Hepatic stellate cell (primary cell): ENCODE data around the gene NUP93.

Experiments
- DNase-seq: peaks from one replicate; pipeline ENCODE4 v3.0.0; 2011; ENCODE audit warnings: low spot score

NUP93 gene

DNA sequence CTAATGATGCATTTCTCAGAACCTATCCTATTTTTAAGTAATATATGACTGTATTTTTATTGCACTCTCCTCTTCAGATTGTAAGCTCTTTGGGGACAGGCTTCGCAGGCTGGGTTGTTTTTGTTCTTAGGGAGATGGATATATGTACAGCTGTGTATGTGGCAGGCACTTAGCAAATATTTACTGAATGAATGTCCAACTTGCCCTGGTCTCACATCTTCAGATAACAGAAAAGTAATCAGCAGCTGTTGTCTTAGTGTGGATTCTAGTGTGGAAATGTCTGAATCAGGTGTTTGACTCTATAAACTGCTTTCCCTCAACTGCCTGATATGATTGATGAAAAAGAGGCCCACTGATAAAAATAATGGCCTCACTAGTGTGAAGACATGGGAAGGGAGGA lies 88.0 kb downstream of the NUP93 start:
- no peak for DNase-seq

DNA sequence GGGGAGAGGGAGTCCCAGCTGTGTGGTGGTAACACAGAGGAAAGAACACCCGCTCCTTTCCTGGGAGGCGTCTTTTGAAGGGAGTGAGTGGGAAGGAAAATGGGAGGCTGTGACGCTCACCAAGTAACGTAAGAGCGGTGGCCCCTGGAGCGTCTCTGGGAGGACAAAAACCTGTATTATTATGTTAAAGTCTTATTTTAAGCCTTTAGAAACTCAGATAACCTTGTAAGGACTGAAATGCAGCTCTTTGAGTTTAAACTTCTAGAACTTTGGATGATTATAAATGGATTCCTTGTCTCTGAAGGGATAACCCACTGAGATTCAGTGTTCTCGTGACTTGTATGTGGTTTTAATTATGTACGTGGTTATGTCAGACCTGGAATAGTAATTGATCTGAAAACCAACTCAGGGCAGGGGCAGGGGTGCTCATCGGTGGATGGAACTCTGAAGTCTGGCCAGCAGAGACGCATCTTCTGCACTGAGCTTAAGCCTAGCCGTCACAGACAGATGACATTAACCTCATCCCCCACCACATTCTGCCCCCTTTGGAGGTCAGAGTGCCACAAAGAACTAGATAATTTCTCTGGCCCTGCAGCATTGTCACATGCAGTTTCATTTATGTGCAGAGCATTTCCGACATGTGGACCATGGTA lies 93.3 kb downstream of the NUP93 start:
- DNase-seq = no peak

DNA sequence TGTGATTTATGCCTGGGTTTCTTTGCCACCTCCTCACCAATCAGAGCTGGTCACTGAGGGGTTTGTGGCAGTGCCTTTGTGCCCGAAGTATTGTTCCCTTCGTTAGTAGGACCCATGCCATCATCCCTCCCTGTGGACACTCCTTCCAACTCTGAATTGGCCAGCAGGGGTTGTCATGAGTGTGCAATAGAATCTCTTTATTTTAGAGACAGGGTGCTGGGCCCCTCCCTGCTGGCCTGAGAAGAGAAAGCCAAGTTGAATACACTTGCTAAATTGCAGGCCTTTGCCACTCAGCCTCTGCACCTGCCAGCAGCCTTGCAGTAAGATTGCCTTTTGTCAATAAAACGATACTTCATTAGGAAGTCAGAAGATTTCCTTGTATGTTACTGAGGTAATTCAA lies 94.4 kb downstream of the NUP93 start:
- peak; percentile 18 for DNase-seq

DNA sequence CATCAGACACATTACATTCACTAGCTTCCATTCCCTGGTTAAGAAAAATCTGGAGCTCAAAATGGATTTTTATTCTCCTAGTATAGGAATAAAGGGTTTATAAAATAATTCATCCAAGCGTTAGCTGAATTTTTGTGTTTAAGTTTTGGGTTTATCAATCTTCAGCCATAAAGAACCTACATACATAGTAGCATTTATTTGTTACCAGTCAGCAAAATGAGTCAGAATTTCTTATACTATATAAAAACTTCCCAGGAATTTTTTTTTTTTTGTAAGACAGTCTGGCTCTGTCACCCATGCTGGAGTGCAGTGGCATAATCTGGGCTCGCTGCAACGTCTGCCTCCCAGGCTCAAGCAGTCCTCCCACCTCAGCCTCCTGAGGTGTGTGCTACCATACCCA lies 94.9 kb downstream of the NUP93 start:
- no peak for DNase-seq

DNA sequence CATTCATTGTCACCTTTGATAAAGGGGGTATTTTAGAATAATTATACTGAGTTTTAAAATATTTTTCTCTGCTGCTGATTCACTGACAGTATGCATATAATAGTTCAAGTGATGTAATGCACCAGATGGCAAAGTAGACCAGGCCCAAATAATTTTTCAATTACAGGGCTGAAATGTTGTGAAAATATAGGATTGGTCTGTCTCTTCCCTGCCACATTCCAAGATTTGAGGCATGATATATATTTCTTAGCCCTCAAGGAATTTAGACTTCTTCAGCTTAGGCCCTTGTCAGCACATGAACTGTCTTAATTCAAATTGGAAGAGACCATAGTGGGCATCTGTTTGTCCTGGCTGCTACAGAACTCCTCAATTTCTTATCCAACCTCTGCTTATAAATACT lies 95.9 kb downstream of the NUP93 start:
- DNase-seq = no peak

DNA sequence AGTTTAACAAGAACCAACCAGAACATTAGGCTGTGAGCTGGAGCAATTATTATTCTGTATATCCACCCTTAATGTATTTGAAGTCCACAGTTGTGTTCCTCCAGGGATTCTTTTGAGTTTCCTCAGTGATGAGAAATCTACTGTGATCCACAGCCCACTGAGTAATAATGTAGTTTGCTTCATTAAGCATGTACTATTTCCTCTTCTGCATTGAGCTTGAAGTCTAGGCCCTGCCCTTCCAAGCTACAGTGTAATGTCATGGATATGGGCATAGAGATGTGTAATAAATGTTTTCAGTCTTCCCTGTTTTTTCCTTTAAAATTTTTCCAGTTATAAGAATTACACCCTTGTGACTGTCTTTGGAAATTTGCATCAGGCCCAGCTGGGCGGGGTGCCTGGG lies 98.7 kb downstream of the NUP93 start:
- DNase-seq = no peak

DNA sequence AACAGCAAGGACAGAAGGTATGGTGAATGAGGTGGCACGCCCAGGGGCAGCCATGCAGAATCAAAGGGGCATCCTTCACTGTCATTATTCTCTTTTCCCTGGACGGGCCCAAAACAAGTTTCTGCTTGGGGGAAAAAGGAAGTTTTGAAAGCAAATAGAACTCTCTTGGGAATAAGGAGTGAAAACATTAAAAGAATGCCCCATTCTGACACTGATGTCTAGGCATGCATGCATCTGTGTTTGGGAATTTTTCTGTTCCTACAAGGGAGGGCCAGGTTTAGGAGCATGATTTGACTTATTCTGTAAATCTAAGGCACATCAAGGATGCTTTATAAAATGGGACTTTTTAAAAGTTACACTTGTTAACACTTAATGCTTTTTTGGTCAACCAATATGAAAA lies 100.7 kb downstream of the NUP93 start:
- DNase-seq = peak; percentile 60

DNA sequence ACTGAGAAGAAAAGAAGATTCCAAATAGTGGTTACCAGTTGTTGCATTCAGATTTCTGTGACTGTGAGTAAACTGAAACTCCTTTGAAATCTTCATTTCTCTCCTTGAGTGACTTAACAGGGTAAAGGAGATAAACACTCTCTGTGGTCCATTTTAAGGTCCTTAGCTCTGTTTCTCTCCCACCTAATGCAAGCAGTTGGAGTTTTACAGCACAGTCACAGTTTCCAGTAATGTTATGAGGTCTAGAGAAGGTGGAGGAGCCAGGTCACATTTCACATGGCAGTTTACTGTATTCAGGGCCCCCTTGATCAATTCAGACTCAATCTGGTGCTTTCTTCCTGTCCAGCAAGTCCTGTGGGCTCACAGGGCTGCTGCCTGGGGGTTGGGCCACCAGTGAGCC lies 102.8 kb downstream of the NUP93 start:
- no peak for DNase-seq

DNA sequence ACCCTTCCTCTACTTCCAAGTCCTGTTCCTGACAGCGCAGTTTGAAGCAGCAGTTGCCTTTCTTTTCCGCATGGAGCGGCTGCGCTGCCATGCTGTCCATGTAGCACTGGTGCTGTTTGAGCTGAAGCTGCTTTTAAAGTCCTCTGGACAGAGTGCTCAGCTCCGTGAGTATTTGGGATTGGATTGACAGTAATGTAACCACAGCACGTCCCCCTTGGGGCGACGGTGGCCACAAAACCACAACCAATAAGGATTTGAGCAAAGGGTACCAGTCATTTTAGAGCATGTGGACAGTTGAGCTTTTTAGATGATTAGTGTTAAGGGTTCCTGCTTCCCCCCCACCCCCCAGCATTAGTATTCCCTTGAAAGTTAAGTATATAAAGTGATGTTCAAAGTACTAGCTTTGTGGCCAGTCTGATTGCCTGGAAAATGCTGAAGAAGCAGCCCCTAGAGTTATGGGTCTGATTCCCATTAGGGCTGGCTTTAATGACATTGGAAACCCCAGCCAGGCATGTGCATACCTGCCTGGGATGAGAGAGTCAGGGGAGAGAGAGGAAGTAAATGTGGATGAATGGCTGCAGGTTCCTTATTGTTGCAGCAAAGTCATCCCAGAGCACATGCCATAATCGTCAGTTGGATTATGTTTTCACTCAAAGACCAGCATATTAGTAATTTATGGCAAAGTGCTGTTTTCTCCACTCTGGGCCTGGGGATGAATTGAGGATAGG lies 103.5 kb downstream of the NUP93 start:
- no peak for DNase-seq

DNA sequence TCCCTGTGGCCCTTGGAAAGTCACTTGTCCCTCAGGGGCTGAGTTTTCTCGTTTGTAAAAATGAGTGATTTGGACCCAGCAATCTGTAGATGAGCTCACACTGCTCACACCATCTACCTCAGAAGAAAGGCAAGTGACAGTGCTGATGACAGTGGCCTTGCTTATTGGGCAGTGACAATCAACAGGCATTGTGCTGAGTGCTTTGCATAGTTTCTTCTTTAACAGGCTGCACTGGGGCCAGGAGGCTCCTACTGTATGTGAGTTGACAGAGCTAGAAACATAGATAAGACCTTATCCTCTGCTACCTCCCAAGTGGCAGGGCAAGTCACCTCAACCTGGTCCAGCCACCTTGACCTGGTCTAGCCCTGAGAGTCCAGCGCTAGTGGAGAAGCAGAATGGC lies 105.4 kb downstream of the NUP93 start:
- no peak for DNase-seq

DNA sequence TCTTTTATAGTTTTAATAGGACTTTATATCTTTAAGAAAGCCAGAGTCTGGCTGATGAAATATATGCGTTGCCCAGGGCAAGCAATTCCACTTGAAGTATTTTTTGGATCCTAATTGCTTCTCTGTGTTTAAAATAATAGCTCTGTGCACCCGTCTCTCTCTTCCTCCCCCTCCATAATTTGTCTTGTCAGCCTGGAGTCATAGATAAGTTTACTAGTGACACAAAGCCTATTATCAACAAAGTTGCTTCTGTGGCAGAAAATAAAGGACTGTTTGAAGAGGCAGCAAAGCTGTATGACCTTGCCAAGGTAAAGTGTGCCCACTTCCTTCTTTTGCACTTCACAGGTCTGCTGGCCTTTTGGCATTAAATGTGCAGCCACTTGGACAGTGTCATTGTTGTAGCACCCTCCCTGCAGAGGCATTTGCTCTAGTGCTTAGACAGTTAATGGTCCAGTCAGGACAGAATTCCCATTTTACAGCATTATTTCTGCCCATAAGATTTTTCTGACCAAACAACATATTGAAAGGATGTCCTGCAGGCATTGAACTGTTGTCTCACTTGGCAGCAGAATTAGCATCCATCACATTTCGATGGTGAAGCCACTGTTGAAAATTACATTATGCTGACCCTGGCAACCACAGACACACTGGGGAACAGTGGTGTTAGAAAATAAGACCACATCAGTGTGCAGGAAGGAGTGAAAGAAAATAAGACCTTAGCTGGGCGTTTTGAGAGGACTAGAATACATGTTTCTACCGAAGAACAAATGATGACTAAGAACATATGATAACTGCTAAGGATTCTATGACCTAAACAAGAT lies 106.7 kb downstream of the NUP93 start:
- no peak for DNase-seq

DNA sequence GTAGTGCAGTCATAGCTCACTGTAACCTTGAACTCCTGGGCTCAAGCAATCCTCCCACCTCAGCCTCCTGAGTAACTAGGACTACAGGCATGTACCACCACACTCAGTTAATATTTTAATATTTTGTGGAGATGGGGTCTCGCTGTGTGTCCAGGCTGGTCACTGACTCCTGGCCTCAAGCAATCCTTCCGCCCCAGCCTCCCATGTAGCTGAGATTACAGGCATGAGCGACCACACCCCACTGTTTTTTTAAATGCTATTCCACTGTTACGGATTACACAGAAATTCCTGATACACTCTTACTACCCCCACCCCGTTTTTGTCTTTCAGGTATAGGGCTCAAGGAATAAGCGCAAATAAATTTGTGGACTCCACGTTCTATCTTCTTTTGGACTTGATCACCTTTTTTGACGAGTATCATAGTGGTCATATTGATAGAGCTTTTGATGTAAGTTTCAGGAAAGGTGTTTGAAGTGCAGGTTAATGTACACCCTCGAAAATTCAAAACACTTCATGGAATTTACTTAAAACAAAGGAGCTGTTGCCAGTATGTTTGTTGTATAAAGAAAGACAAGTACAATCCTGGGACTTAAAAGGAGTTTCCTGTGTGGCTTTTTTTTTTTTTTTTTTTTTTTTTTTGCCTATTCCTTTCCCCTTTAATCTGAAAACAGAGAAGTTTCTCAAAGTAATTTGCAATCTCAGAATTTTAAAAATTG lies 108.9 kb downstream of the NUP93 start:
- no peak for DNase-seq

DNA sequence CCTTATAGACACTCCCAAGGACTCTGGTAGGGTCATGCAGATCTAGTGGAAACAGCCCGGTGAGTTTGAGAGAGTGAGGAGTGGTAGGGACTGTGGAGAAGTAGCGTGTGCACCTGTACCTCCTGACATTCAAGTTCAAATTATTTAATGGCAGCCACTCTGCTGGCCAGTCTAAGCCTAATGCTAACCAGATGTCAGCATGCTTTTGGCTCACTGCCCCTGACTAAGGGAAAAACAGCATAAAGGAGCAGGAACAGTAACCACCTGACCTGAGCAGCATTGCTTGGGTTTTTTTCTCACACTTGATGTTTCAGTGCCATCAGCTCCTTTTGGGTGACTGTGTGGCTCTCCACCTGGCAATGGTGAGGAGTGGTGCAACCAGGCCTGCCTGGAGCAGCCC lies 111.3 kb downstream of the NUP93 start:
- no peak for DNase-seq

DNA sequence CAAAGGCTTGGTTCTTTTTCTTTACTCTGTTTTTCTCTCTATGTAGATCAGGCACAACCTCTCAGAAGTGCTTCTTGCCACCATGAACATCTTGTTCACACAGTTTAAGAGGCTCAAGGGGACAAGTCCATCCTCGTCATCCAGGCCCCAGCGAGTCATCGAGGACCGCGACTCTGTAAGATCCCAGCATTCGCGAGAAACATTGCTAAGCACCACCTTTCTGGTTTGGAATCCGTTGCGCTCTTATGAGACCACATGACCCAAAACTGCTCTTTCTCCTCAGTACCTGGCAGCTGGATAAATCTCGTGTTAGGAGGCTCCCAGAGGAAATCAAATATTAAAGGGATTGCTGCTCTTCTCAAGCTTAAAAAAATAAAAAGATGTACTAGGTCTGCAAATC lies 111.7 kb downstream of the NUP93 start:
- no peak for DNase-seq

DNA sequence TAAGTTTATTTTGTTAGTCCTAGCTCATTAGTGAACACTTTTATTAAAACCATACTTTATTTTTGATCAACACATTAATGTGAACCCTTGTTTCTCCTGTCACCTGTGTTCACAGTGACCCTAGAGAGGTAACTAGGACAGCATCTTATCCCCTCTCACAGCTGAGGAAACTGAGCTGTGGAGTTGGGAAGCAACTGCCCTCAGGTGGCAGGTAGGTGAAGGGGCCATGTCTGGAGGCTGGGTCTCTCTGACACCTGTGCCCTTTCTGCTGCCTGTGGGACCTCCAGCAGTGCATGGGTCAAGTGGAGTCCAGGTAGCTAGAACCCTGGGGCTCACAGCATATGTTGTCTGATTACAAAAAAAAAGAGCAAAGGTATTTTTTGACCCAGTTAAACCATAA lies 112.2 kb downstream of the NUP93 start:
- DNase-seq = no peak

DNA sequence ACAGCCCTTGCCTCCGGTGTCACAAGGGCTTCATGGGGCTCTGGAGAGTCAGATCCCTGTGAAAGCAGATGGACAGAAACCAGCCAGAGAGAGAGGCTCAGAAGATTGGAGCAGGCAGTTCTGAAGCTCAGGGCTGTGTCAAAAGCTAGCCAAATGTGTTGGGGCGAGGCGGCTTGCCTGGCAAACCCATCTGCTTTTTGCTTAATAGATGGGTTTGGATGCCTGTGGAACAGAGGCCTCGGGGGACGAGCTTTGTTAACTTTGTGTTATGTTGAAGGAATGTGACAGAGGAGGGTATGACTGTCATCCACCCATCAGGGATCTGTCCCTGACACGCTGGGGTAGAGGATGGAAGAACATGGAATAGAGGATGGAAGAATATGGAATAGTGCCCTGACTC lies 114.1 kb downstream of the NUP93 start:
- DNase-seq = no peak

DNA sequence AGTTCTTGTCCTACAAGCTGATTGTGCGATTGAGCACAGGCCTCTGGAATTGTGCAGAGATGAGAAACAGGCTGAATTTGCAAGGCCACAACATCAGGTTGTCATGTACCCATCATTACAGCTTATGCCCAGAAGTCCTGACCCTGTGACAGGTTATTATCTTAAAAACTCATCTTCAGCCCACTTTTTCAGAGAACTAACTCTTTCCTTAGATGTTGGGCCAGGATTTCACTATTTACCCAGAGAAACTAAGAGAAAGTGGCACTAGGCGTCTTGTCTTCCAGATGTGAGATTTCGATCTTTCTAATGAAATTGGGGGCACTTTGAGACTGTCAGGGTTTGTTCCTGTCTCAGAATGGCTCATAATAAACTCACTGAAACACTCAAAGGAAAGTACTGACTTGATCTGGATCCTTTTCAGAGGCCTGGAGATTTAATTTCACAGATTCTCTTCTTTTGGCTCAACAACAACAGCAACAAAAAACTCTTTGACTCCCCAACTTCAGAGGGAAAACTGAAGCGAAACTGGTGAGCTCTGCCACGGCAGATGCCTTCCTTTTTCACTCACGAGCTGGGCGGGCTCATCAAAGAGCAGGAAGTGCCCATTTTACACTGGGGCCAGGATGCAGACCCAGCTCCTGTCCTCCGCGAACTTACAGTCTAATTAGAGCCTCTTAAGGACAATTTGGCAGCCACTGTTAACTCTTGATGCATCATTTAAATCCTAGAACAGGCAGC lies 117.4 kb downstream of the NUP93 start:
- no peak for DNase-seq

DNA sequence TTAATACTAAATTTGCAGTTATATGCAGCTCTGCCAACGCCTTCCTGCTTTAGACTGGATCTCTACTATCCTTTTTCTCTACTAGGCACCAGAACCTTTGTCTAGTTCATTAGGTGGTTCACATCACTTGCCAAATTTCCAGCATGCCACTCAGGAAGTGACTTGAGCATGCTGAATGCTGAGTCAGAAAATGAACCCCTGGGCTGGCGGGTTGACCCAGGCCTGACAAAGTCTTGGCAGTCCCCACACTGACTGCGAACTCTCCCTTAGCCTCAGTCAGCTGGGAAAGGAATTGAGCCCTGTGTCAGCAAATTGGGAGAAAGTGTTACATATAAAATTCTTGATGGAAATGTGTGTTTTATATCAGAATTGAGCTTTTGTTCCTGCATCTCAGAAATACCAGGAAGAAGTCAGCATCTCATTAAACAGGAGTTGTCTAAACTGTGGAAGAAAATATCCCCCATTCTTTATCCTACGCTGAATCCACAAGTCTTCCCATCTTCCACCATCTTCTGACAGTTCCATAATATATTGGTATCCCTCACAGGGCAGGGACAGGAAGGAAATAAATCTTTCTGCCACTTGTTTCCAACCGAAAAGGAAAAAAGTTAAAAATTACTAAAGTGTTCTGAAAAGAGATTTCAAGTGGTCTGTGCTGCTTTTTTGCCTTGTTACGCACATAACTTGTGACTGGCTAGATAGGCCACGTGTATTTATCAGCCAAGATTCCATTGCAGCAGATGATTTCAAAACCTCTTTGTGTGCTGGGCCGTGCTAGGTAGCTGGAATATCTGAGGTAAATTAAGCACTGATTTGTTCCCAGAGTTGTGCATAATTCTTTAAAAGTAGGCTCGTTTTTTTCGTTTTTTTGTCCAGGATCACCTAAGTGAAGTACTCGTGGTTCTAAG lies 118.4 kb downstream of the NUP93 start:
- peak; percentile 51 for DNase-seq

DNA sequence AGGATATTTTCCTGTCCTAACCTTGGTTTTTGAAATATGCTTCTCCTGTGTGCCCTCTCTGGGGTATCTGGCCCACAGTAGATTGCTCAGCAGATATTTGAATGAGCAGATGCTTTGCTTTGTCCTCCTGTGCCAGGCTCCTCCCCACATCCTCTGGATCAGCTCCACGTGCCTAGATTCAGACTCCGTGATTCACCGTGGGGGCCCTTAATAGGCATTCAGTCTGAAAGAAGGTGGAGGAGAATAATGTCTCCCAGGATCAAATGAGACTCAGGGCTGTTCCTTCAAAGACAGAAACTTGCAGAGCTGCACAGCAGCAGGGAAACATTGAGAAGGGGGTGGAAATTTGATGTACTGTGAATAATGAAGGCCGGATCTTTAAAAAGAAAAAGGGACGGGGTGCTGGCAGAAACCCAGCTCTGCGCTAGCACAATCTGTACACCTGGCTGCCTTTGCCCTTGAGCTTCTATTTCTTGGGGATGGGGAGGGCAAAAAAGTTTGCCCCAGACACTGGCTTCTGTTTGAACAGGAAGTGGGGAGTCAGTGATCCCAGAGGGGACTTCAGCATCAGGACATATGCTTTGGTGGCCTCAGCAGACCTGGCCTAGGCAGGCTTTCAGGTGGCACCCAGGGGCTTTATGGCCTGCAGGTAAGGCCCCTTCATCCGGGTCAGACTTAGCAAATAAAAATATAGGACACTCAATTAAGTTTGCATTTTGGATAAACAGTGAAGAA lies 119.2 kb downstream of the NUP93 start:
- no peak for DNase-seq
